Stimulated activated CD4-positive, alpha-beta T cell treated with anti-CD3 and anti-CD28 coated beads, Interleukin-4, amount 100 ng/mL, for 4 hours (primary cell): ENCODE measurements around the gene KNCN.

Source experiments
- DNase-seq, 2 experiments: peaks; one replicate each; pipeline ENCODE4 v3.0.0-alpha.2; 2020

Gene KNCN

GRCh38 chr1:46543761-46544560 is 7.5 kb downstream of the KNCN start:
- no peak for DNase-seq

GRCh38 chr1:46543382-46543760 is 8.1 kb downstream of the KNCN start:
- DNase-seq, result no peak

GRCh38 chr1:46539972-46540371 is 11.5 kb downstream of the KNCN start:
- DNase-seq, result no peak

- no peak for DNase-seq
Observed at GRCh38 chr1:46538147-46538546, 13.3 kb downstream of the KNCN start.

GRCh38 chr1:46537651-46538050 is 13.8 kb downstream of the KNCN start:
- no peak for DNase-seq

GRCh38 chr1:46536527-46536926 is 14.9 kb downstream of the KNCN start:
- no peak for DNase-seq

- no peak for DNase-seq
Observed at GRCh38 chr1:46535063-46535462, 16.4 kb downstream of the KNCN start.

GRCh38 chr1:46533179-46533864 is 18.1 kb downstream of the KNCN start:
- DNase-seq, result peak; percentile 41 to 57

GRCh38 chr1:46532498-46533178 is 18.8 kb downstream of the KNCN start:
- peak; percentile 59 to 76 for DNase-seq

- DNase-seq, result no peak
Observed at GRCh38 chr1:46532095-46532494, 19.4 kb downstream of the KNCN start.

GRCh38 chr1:46530791-46531409 is 20.5 kb downstream of the KNCN start:
- DNase-seq, result no peak

GRCh38 chr1:46530311-46530710 is 21.1 kb downstream of the KNCN start:
- no peak for DNase-seq

- no peak for DNase-seq
Observed at GRCh38 chr1:46529031-46529630, 22.3 kb downstream of the KNCN start.

- DNase-seq, result no peak
Observed at GRCh38 chr1:46528297-46528955, 23.0 kb downstream of the KNCN start.

GRCh38 chr1:46527474-46528296 is 23.8 kb downstream of the KNCN start:
- DNase-seq, result peak; percentile 55 to 71

- DNase-seq, result no peak
Observed at GRCh38 chr1:46526691-46527291, 24.7 kb downstream of the KNCN start.

GRCh38 chr1:46526013-46526690 is 25.3 kb downstream of the KNCN start:
- DNase-seq, result no peak

GRCh38 chr1:46525253-46525983 is 26.0 kb downstream of the KNCN start:
- DNase-seq, result no peak

GRCh38 chr1:46524843-46525242 is 26.6 kb downstream of the KNCN start:
- DNase-seq, result no peak
